Liver (tissue), 9 donors: ENCODE data around the gene PPM1J. TPM values are rescaled to one million over a fixed set of nuclear protein-coding genes. Genes with fewer than 3 reads are reported as not detected.

Experiments used
- DNase-seq: peaks from one replicate; pipeline ENCODE4 v3.0.0-alpha.2; 2017; ENCODE audit warnings: low spot score
- H3K27ac ChIP-seq, 2 donors: one replicate each; pipeline ENCODE4 v1.7.0; 2013; ENCODE audit warnings: inconsistent platforms in 2 of 2, low read length in 2 of 2, control low read depth in 1 of 2, low read depth in 1 of 2, mild to moderate bottlenecking in 1 of 2
- H3K27me3 ChIP-seq, 4 donors: one replicate each; pipeline versions ENCODE4 v1.6.1 to v1.7.0; 2013; ENCODE audit warnings: low read length in 3 of 4, inconsistent platforms in 1 of 4, mild to moderate bottlenecking in 1 of 4, moderate library complexity in 1 of 4; ENCODE audit not compliant: control insufficient read depth in 4 of 4, insufficient read depth in 4 of 4
- H3K36me3 ChIP-seq, 4 donors: one replicate each; pipeline versions ENCODE4 v1.6.1 to v1.7.0; 2013; ENCODE audit warnings: low read length in 3 of 4, mild to moderate bottlenecking in 3 of 4, low read depth in 1 of 4, moderate library complexity in 1 of 4; ENCODE audit not compliant: control insufficient read depth in 4 of 4, insufficient read depth in 3 of 4
- H3K4me1 ChIP-seq, 4 donors: one replicate each; pipeline versions ENCODE4 v1.6.1 to v1.7.0; 2013; ENCODE audit warnings: low read length in 3 of 4, mild to moderate bottlenecking in 3 of 4, moderate library complexity in 1 of 4; ENCODE audit not compliant: control insufficient read depth in 4 of 4, insufficient read depth in 4 of 4
- H3K4me3 ChIP-seq, 3 donors: one replicate each; pipeline versions ENCODE4 v1.6.1 to v1.7.0; 2013; ENCODE audit warnings: low read length in 3 of 3, control low read depth in 1 of 3, low read depth in 1 of 3, mild to moderate bottlenecking in 1 of 3
- H3K9ac ChIP-seq, 2 donors: one replicate each; pipeline ENCODE4 v1.7.0; 2013; ENCODE audit warnings: low read length in 2 of 2, mild to moderate bottlenecking in 2 of 2, moderate library complexity in 2 of 2, control low read depth in 1 of 2, low read depth in 1 of 2
- H3K9me3 ChIP-seq, 4 donors: one replicate each; pipeline versions ENCODE4 v1.6.1 to v1.7.0; 2013; ENCODE audit warnings: low read length in 3 of 4; ENCODE audit not compliant: control insufficient read depth in 4 of 4
- EGR1 ChIP-seq, 2 donors: IDR thresholded peaks; 2 replicates each; pipeline ENCODE4 v1.6.1; 2016 to 2018; ENCODE audit warnings: antibody characterized with exemption in 2 of 2, low read depth in 2 of 2
- FOXA1 ChIP-seq: IDR thresholded peaks from 2 replicates; pipeline ENCODE4 v1.6.1; 2016; ENCODE audit warnings: antibody characterized with exemption
- FOXA2 ChIP-seq: IDR thresholded peaks from 2 replicates; pipeline ENCODE4 v1.6.1; 2016; ENCODE audit warnings: antibody characterized with exemption
- GABPA ChIP-seq, 2 donors: IDR thresholded peaks in 1 of 2; conservative IDR thresholded peaks in 1 of 2; 2 replicates each; pipeline ENCODE4 v1.6.1; 2016; ENCODE audit warnings: antibody characterized with exemption in 2 of 2, mild to moderate bottlenecking in 1 of 2, moderate library complexity in 1 of 2
- HNF4A ChIP-seq, 2 donors: conservative IDR thresholded peaks; 2 replicates each; pipeline ENCODE4 v1.6.1; 2016; ENCODE audit warnings: antibody characterized with exemption in 2 of 2, mild to moderate bottlenecking in 2 of 2
- HNF4G ChIP-seq: IDR thresholded peaks from 2 replicates; pipeline ENCODE4 v1.6.1; 2016; ENCODE audit warnings: antibody characterized with exemption
- JUND ChIP-seq, 2 donors: IDR thresholded peaks; 2 replicates each; pipeline ENCODE4 v1.6.1; 2016; ENCODE audit warnings: antibody characterized with exemption in 2 of 2
- NR2F2 ChIP-seq: IDR thresholded peaks from 2 replicates; pipeline ENCODE4 v1.6.1; 2016; ENCODE audit warnings: antibody characterized with exemption
- RAD21 ChIP-seq, 2 donors: IDR thresholded peaks; 2 replicates each; pipeline ENCODE4 v1.6.1; 2016; ENCODE audit warnings: antibody characterized with exemption in 2 of 2, mild to moderate bottlenecking in 2 of 2
- RXRA ChIP-seq, 2 donors: IDR thresholded peaks; 2 replicates each; pipeline ENCODE4 v1.6.1; 2017 to 2018; ENCODE audit warnings: antibody characterized with exemption in 2 of 2, mild to moderate bottlenecking in 1 of 2
- SP1 ChIP-seq: IDR thresholded peaks from 2 replicates; pipeline ENCODE4 v1.6.1; 2018; ENCODE audit warnings: antibody characterized with exemption, mild to moderate bottlenecking
- TAF1 ChIP-seq: conservative IDR thresholded peaks from 2 replicates; pipeline ENCODE4 v1.6.1; 2016; ENCODE audit warnings: antibody characterized with exemption, mild to moderate bottlenecking
- YY1 ChIP-seq: IDR thresholded peaks from 2 replicates; pipeline ENCODE4 v1.6.1; 2016; ENCODE audit warnings: antibody characterized with exemption, mild to moderate bottlenecking
- WGBS: extraction: QIAGEN DNeasy Blood & Tissue Kit; methylation state at CpG from one replicate; pipeline ENCODE4 v1.1.7; 2013; 5-methylcytosine and 5-hydroxymethylcytosine counted together
- polyA plus RNA-seq, 2 donors: library from polyadenylated mRNA; stranded (reverse) in 1 of 2; unstranded in 1 of 2; fragments of 200-250 nt in 1 of 2; fragments of >200 nt in 1 of 2; fragmentation: Nextera tagmentation in 1 of 2; extraction: Ambion mirVana in 1 of 2; gene quantifications; one replicate each; pipeline versions ENCODE4 v1.2.1 to v1.2.3, GENCODE V29; 2013 to 2015
- total RNA-seq, 2 donors: library from RNA; depleted of rRNA; stranded (reverse); fragments of >200 nt; gene quantifications; one replicate each; pipeline ENCODE4 v1.2.3, GENCODE V29; 2014
- TF ChIP-seq, protein P1 (sequence below): IDR thresholded peaks from 2 replicates; pipeline ENCODE4 v1.6.1; 2016; ENCODE audit warnings: antibody characterized with exemption
- TF ChIP-seq, protein P2 (sequence below): IDR thresholded peaks from 2 replicates; pipeline ENCODE4 v1.6.1; 2016; ENCODE audit warnings: antibody characterized with exemption, mild to moderate bottlenecking
- TF ChIP-seq, protein P3 (sequence below): IDR thresholded peaks from 2 replicates; pipeline ENCODE4 v1.6.1; 2016; ENCODE audit warnings: antibody characterized with exemption
- TF ChIP-seq, protein P4 (sequence below): fragments of 150-350 bp; IDR thresholded peaks from 2 replicates; pipeline ENCODE4 v1.5.1; 2017; ENCODE audit warnings: improper control_type of control experiment, low read depth, low read length; ENCODE audit not compliant: missing input control
- TF ChIP-seq, protein P5 (sequence below): IDR thresholded peaks from 2 replicates; pipeline ENCODE4 v1.6.1; 2016; ENCODE audit warnings: antibody characterized with exemption
- donor health status: healthy.
- donor health status: healthy.
- donor health status: healthy.
- donor health status: healthy.
- donor health status: healthy.

The PPM1J gene
- total and polyA plus RNA-seq, 4 donors = 0.08 to 0.17 TPM; not detected in 2

DNA sequence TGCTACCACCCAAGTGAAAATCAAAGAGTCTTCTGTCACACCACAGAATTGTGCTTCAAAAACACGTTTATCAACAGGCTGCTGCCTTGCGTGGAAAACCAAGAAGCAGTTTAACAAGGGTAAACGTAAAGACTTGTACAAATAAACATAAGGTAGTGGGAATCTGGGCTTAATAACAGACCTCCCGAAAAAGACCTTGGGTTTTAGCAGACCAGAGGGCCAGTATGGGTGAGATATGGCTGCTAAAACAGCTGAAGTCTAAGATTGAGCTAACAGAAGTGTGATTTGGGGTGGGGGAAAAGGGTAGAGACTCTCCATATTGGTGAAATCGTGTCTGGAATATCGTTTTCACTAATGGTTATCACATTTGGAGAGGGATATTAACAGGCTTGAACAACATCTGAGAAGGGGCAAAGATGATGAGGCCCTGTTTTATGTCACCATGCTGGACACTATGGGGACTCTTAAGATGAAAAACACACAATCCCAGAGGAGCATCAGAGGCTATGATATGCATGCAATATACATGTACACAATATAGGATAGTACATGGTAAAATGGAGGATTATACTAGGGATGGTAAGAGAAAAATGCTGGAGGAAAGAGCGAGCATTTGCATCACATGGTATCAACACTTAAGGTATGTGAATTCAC is 39.3 kb downstream of the PPM1J start:
- 45% methylated on average over 7 of the region's 7 CpGs for WGBS
- H3K4me1 ChIP-seq = peaks cover 0 to 26% (median 21%) of the 10 kb centered on the region in 4 donors

DNA sequence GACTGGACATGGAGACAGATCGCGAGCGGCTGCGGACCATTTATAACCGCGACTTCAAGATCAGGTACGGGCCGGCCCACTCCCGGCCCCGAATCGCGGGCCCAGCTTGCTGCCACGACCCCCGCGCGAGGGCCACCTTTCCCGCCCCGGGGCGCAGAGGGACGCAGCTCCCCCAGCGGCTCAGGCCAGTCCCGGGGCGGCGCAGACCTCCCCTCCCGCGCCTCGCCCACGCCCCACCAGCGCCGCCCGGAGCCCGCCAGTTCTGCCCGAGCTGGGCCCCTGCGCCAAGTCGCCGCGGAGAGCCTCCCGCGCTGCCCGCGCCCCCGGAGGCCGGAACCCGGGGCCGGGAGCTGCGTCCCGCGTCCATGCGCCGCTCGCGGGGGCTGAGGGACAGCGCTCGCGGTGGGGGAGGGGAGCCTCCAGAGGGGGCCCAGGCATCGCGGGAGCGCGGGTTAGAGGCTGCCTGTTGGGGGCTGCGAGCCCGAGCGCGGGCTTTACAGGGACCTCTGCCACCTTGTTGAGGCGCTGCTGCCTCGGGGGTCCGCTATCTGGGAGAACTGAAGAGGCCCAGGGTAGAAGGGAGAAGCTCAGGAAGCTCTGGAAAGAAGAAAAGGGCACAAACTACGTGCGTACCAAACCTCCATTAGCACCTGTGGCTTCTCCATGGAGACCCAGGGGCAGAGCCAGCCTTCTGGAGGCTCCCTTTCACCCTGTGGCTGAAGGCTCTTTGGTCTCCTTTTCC is 40.0 kb downstream of the PPM1J start:
- Histone ChIP-seq H3K9ac (peak overlapping the region; percentile 79 to 82), H3K27ac (peak overlapping the region; percentile 89 to 96), H3K36me3 (peaks cover 2 to 7% (median 7%) of the 10 kb centered on the region in 4 donors), H3K9me3 (no peaks in the 10 kb centered on the region), H3K4me1 (peaks cover 0 to 26% (median 21%) of the 10 kb centered on the region in 4 donors), H3K4me3 (peak overlapping the region; percentile 71 to 98 (median 94)), H3K27me3 (no peaks in the 10 kb centered on the region)
- WGBS = under 1% methylated on average over 68 of the region's 68 CpGs
- TF ChIP-seq, protein P1, sequence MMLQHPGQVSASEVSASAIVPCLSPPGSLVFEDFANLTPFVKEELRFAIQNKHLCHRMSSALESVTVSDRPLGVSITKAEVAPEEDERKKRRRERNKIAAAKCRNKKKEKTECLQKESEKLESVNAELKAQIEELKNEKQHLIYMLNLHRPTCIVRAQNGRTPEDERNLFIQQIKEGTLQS = no peak
- TF ChIP-seq NR2F2 = no peak
- TF ChIP-seq RAD21 (IDR thresholded peaks at IDR 0.05) = no peak
- TF ChIP-seq, protein P2, sequence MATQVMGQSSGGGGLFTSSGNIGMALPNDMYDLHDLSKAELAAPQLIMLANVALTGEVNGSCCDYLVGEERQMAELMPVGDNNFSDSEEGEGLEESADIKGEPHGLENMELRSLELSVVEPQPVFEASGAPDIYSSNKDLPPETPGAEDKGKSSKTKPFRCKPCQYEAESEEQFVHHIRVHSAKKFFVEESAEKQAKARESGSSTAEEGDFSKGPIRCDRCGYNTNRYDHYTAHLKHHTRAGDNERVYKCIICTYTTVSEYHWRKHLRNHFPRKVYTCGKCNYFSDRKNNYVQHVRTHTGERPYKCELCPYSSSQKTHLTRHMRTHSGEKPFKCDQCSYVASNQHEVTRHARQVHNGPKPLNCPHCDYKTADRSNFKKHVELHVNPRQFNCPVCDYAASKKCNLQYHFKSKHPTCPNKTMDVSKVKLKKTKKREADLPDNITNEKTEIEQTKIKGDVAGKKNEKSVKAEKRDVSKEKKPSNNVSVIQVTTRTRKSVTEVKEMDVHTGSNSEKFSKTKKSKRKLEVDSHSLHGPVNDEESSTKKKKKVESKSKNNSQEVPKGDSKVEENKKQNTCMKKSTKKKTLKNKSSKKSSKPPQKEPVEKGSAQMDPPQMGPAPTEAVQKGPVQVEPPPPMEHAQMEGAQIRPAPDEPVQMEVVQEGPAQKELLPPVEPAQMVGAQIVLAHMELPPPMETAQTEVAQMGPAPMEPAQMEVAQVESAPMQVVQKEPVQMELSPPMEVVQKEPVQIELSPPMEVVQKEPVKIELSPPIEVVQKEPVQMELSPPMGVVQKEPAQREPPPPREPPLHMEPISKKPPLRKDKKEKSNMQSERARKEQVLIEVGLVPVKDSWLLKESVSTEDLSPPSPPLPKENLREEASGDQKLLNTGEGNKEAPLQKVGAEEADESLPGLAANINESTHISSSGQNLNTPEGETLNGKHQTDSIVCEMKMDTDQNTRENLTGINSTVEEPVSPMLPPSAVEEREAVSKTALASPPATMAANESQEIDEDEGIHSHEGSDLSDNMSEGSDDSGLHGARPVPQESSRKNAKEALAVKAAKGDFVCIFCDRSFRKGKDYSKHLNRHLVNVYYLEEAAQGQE = no peak
- no peak for TF ChIP-seq FOXA1
- TF ChIP-seq FOXA2 = no peak
- no peak for TF ChIP-seq TAF1
- no peak for TF ChIP-seq RXRA (IDR thresholded peaks at IDR 0.05)
- TF ChIP-seq YY1 = no peak
- TF ChIP-seq, protein P3, sequence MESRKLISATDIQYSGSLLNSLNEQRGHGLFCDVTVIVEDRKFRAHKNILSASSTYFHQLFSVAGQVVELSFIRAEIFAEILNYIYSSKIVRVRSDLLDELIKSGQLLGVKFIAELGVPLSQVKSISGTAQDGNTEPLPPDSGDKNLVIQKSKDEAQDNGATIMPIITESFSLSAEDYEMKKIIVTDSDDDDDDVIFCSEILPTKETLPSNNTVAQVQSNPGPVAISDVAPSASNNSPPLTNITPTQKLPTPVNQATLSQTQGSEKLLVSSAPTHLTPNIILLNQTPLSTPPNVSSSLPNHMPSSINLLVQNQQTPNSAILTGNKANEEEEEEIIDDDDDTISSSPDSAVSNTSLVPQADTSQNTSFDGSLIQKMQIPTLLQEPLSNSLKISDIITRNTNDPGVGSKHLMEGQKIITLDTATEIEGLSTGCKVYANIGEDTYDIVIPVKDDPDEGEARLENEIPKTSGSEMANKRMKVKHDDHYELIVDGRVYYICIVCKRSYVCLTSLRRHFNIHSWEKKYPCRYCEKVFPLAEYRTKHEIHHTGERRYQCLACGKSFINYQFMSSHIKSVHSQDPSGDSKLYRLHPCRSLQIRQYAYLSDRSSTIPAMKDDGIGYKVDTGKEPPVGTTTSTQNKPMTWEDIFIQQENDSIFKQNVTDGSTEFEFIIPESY = no peak
- TF ChIP-seq JUND (IDR thresholded peaks at IDR 0.05) = no peak
- TF ChIP-seq SP1 = no peak
- TF ChIP-seq GABPA (IDR thresholded peaks at IDR 0.05 in 1 of 2, conservative IDR thresholded peaks at IDR 0.05 in 1 of 2) = no peak
- TF ChIP-seq, protein P4, sequence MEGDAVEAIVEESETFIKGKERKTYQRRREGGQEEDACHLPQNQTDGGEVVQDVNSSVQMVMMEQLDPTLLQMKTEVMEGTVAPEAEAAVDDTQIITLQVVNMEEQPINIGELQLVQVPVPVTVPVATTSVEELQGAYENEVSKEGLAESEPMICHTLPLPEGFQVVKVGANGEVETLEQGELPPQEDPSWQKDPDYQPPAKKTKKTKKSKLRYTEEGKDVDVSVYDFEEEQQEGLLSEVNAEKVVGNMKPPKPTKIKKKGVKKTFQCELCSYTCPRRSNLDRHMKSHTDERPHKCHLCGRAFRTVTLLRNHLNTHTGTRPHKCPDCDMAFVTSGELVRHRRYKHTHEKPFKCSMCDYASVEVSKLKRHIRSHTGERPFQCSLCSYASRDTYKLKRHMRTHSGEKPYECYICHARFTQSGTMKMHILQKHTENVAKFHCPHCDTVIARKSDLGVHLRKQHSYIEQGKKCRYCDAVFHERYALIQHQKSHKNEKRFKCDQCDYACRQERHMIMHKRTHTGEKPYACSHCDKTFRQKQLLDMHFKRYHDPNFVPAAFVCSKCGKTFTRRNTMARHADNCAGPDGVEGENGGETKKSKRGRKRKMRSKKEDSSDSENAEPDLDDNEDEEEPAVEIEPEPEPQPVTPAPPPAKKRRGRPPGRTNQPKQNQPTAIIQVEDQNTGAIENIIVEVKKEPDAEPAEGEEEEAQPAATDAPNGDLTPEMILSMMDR = no peak
- no peak for TF ChIP-seq HNF4G
- no peak for TF ChIP-seq EGR1 (IDR thresholded peaks at IDR 0.05; ENCODE audit: low read depth in 2 of 2)
- no peak for TF ChIP-seq HNF4A (conservative IDR thresholded peaks at IDR 0.05)
- TF ChIP-seq, protein P5, sequence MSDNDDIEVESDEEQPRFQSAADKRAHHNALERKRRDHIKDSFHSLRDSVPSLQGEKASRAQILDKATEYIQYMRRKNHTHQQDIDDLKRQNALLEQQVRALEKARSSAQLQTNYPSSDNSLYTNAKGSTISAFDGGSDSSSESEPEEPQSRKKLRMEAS = no peak
- peak; percentile 64 for DNase-seq

More for the DNA sequence above, 39.3 kb downstream of the PPM1J start:
- DNase-seq = no peak
- Histone ChIP-seq H3K4me3 (peak overlapping the region; percentile 71 to 98 (median 94)), H3K27ac (peak overlapping the region; percentile 89 to 96), H3K27me3 (no peaks in the 10 kb centered on the region), H3K9ac (peak overlapping the region; percentile 29 to 79), H3K9me3 (no peaks in the 10 kb centered on the region), H3K36me3 (peaks cover under 1 to 7% (median 4%) of the 10 kb centered on the region in 4 donors)
- TF ChIP-seq YY1 (peak; percentile 14), GABPA (IDR thresholded peaks at IDR 0.05 in 1 of 2, conservative IDR thresholded peaks at IDR 0.05 in 1 of 2) (no peak)
